CD4-positive, alpha-beta T cell (primary cell): ENCODE data around the gene SLC2A8. TPM values are rescaled to one million over a fixed set of nuclear protein-coding genes. Genes with fewer than 3 reads are reported as not detected.
A peak's percentile ranks its signal among the peaks of the same experiment; 100 is the strongest.

ENCODE experiments used
- ATAC-seq: fragments of 200-7000 bp; cut with Tn5 transposase; one replicate; pipeline ENCODE4 v1.10.0; 2022; ENCODE audit warnings: mild to moderate bottlenecking; ENCODE audit not compliant: poor library complexity
- CTCF ChIA-PET: fragments of 350-600 bp; sonication (Branson Sonifier 250); formaldehyde crosslinking; loops from one replicate; lab custom pipeline; 2021; ENCODE audit warnings: antibody characterized with exemption, inconsistent platforms; lab: Charles Lee
- POLR2A ChIA-PET: fragments of 350-600 bp; sonication (Branson Sonifier 250); formaldehyde crosslinking; loops from one replicate; lab custom pipeline; 2021; ENCODE audit warnings: antibody characterized with exemption, inconsistent platforms; lab: Charles Lee
- DNase-seq, 14 experiments: peaks; one replicate each; pipeline ENCODE4 v3.0.0-alpha.2; 2013 to 2020; ENCODE audit warnings: mixed read lengths in 2 of 14
- H3K27ac ChIP-seq, 2 donors: one replicate each; pipeline versions ENCODE4 v1.5.1 to v1.7.0; 2013; ENCODE audit warnings: low read length in 2 of 2, low read depth in 1 of 2, mild to moderate bottlenecking in 1 of 2
- H3K27me3 ChIP-seq, 2 experiments: 1 replicate in 1 of 2; 2 replicates in 1 of 2; pipeline versions ENCODE4 v1.6.1 to v1.7.0; 2013; ENCODE audit warnings: low read length in 2 of 2, control low read depth in 1 of 2, mild to moderate bottlenecking in 1 of 2, moderate library complexity in 1 of 2; ENCODE audit not compliant: insufficient read depth in 2 of 2, control insufficient read depth in 1 of 2
- H3K36me3 ChIP-seq: one replicate; pipeline ENCODE4 v1.6.1; 2013; ENCODE audit warnings: low read length, control low read depth; ENCODE audit not compliant: insufficient read depth
- H3K4me1 ChIP-seq: one replicate; pipeline ENCODE4 v1.6.1; 2013; ENCODE audit warnings: low read length, control low read depth; ENCODE audit not compliant: insufficient read depth
- H3K4me3 ChIP-seq: one replicate; pipeline ENCODE4 v1.5.1; 2013; ENCODE audit warnings: mild to moderate bottlenecking, low read length, moderate library complexity
- H3K9me3 ChIP-seq, 2 experiments: 1 replicate in 1 of 2; 2 replicates in 1 of 2; pipeline versions ENCODE4 v1.6.1 to v1.7.0; 2013; ENCODE audit warnings: low read length in 2 of 2, mild to moderate bottlenecking in 2 of 2, control low read depth in 1 of 2, moderate library complexity in 1 of 2; ENCODE audit not compliant: control insufficient read depth in 1 of 2, insufficient read depth in 1 of 2
- H3K27ac Mint-ChIP-seq: one replicate; pipeline ENCODE4 v1.8.0; 2020; ENCODE audit warnings: mixed read lengths
- H3K27me3 Mint-ChIP-seq: one replicate; pipeline ENCODE4 v1.8.0; 2021; ENCODE audit warnings: mixed read lengths
- H3K36me3 Mint-ChIP-seq: one replicate; pipeline ENCODE4 v1.8.0; 2021; ENCODE audit warnings: low read depth, mixed read lengths
- H3K4me1 Mint-ChIP-seq: one replicate; pipeline ENCODE4 v1.8.0; 2021; ENCODE audit warnings: low read depth, mixed read lengths
- H3K4me3 Mint-ChIP-seq: one replicate; pipeline ENCODE4 v1.8.0; 2020; ENCODE audit warnings: mild to moderate bottlenecking, mixed read lengths
- H3K9me3 Mint-ChIP-seq: one replicate; pipeline ENCODE4 v1.8.0; 2020; ENCODE audit warnings: mixed read lengths
- CTCF ChIP-seq: fragments of 200-600 bp; IDR thresholded peaks from one replicate; pipeline ENCODE4 v1.8.0; 2022; ENCODE audit warnings: antibody characterized with exemption, mild to moderate bottlenecking
- intact Hi-C, 2 experiments: fragments of 100-400 bp; cut with DNase I in 1 of 2; cut with micrococcal nuclease in 1 of 2; formaldehyde crosslinking; loops; one replicate each; pipeline versions ENCODE4 v1.15.1 to v1.9.0; 2023 to 2025; cut with DNase I, micrococcal nuclease
- total RNA-seq, 174 experiments: library from RNA in 2 of 174; stranded (reverse) in 2 of 174; gene quantifications; one replicate each; pipeline ENCODE4 v1.2.3 and lab custom pipeline; 2021 to 2026

SLC2A8 gene
- total RNA-seq, 2 experiments from 2014 or later: 1.6 to 1.8 TPM

- no peaks in the 10 kb centered on the region for H3K9me3 ChIP-seq
- POLR2A ChIA-PET: interaction anchor here (0.7 to 3.6 kb wide), 8 partner anchors 8 to 347 kb away, joined by 3 to 31 read pairs (median 3); partner anchors contain the start of genes LRSAM1 and RPL12
- H3K27me3 ChIP-seq: no peaks in the 10 kb centered on the region
- no peaks in the 10 kb centered on the region for H3K9me3 Mint-ChIP-seq
- H3K4me3 Mint-ChIP-seq: peak within 1 kb of the TSS; percentile 99
- H3K4me1 ChIP-seq: peaks cover 32% of the 10 kb centered on the region
- peak within 1 kb of the TSS; percentile 93 for H3K4me3 ChIP-seq
- intact Hi-C loops: loop anchor here (1.0 to 10.0 kb wide), 7 partner anchors 27 to 509 kb away; partner anchors contain the start of genes LRSAM1 (in 2 of the 2), RPL12 (in 2 of the 2), RALGPS1 (in 1 of the 2) and SLC2A8 (in 1 of the 2)
- no peaks in the 10 kb centered on the region for H3K27me3 Mint-ChIP-seq
- peaks cover 42% of the 10 kb centered on the region for H3K36me3 Mint-ChIP-seq
- DNase-seq: peak; percentile 80 to 94 (median 86)
- CTCF ChIA-PET: interaction anchor here (0.7 to 1.4 kb wide), 3 partner anchors 16 to 27 kb away, joined by 3 to 8 read pairs (median 4); partner anchors contain the start of genes LRSAM1, RPL12 and SLC2A8
- H3K4me1 Mint-ChIP-seq: peaks cover 45% of the 10 kb centered on the region
- H3K27ac Mint-ChIP-seq: peak within 1 kb of the TSS; percentile 90
- peaks cover 9% of the 10 kb centered on the region for H3K36me3 ChIP-seq
- peak within 1 kb of the TSS; percentile 63 to 78 for H3K27ac ChIP-seq
- peak; percentile 87 for ATAC-seq
- no peak for TF ChIP-seq CTCF
Measured at GRCh38 chr9:127423934-127424675, 27.1 kb downstream of the SLC2A8 start, which contains the start of gene ZNF79. TSS of gene ZNF79 (plus strand) at chr9:127424382. CDS start at chr9:127424788, 406 bp downstream.

DNA sequence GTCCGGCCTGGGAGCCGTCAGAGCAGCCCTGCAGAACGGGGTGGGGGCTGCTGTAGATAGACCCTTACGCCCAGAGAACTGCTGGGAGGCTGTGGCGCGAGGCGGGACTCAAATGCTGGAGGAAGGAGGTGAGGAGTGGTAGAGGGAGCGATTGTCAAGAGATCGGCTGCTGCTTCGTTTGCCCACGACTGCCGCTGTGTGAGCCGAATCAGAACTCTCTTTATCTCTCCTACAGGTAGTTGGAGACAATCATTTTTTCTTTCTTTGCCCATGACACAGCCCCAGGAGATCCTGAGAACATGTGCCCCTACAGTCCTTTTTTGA is 27.7 kb downstream of the SLC2A8 start:
- Histone ChIP-seq H3K4me1 (peaks cover 31% of the 10 kb centered on the region), H3K9me3 (no peaks in the 10 kb centered on the region), H3K27ac (peak overlapping the region; percentile 63 to 78), H3K27me3 (no peaks in the 10 kb centered on the region), H3K36me3 (peaks cover 14% of the 10 kb centered on the region), H3K4me3 (peak overlapping the region; percentile 93)
- Mint-ChIP-seq H3K36me3 (peaks cover 44% of the 10 kb centered on the region), H3K4me1 (peaks cover 45% of the 10 kb centered on the region), H3K4me3 (peak overlapping the region; percentile 99), H3K9me3 (no peaks in the 10 kb centered on the region), H3K27ac (peak overlapping the region; percentile 90), H3K27me3 (no peaks in the 10 kb centered on the region)
- intact Hi-C loops: loop anchor here (1.0 to 10.0 kb wide), 6 partner anchors 26 to 510 kb away; partner anchors contain the start of genes LRSAM1 (in 2 of the 2), RPL12 (in 2 of the 2) and RALGPS1 (in 1 of the 2)
- ChIA-PET CTCF (interaction anchor here (0.7 to 1.4 kb wide), 3 partner anchors 17 to 28 kb away, joined by 3 to 8 read pairs (median 4); partner anchors contain the start of genes LRSAM1, RPL12 and SLC2A8), POLR2A (interaction anchor here (1.8 to 3.6 kb wide), 2 partner anchors 26 to 31 kb away, joined by 6 to 31 read pairs; partner anchors contain the start of genes LRSAM1 and RPL12)
- ATAC-seq (peak; percentile 68), DNase-seq (peak in 12 of 14 experiments; percentile 18 to 67 (median 32))
- no peak for TF ChIP-seq CTCF

DNA sequence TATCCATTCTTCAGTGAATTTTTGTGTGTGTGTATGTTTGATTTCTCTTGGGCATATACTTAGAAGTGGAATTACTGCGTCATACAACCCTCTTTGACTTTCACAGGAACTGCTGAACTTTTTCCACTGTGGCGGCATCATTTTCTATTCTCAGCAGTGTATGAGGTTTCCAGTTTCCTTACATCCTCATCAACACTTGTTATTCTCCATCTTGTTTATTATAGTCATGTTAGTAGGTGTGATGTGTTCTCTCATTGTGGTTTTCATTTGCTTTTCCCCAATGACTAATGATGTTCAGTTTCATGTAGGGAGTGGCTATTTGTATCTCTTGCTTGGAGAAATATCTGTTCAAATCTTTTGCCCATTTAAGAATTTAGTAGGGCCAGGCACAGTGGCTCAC is 29.8 kb downstream of the SLC2A8 start:
- Mint-ChIP-seq H3K36me3 (peaks cover 63% of the 10 kb centered on the region), H3K27ac (no peak overlapping the region), H3K27me3 (no peaks in the 10 kb centered on the region), H3K9me3 (no peaks in the 10 kb centered on the region), H3K4me1 (peaks cover 55% of the 10 kb centered on the region), H3K4me3 (peak overlapping the region; percentile 73)
- intact Hi-C loops: loop anchor here in 1 of 2 experiments (10.0 kb wide), 1 partner anchor 512 kb away; the partner anchor contains the start of gene RALGPS1
- POLR2A ChIA-PET: no interaction called here
- CTCF ChIA-PET: no interaction called here
- no peak overlapping the region for H3K27ac ChIP-seq
- no peak for TF ChIP-seq CTCF
- H3K4me3 ChIP-seq: no peak overlapping the region
- H3K27me3 ChIP-seq: no peaks in the 10 kb centered on the region
- peaks cover 30% of the 10 kb centered on the region for H3K36me3 ChIP-seq
- H3K9me3 ChIP-seq: no peaks in the 10 kb centered on the region
- DNase-seq (peak in 2 of 14 experiments; percentile 11 to 29), ATAC-seq (no peak)
- peaks cover 31% of the 10 kb centered on the region for H3K4me1 ChIP-seq
